ENCODE results near the gene NFKBIL1.
A peak's percentile ranks its signal among the peaks of the same experiment; 100 is the strongest.

DNA sequence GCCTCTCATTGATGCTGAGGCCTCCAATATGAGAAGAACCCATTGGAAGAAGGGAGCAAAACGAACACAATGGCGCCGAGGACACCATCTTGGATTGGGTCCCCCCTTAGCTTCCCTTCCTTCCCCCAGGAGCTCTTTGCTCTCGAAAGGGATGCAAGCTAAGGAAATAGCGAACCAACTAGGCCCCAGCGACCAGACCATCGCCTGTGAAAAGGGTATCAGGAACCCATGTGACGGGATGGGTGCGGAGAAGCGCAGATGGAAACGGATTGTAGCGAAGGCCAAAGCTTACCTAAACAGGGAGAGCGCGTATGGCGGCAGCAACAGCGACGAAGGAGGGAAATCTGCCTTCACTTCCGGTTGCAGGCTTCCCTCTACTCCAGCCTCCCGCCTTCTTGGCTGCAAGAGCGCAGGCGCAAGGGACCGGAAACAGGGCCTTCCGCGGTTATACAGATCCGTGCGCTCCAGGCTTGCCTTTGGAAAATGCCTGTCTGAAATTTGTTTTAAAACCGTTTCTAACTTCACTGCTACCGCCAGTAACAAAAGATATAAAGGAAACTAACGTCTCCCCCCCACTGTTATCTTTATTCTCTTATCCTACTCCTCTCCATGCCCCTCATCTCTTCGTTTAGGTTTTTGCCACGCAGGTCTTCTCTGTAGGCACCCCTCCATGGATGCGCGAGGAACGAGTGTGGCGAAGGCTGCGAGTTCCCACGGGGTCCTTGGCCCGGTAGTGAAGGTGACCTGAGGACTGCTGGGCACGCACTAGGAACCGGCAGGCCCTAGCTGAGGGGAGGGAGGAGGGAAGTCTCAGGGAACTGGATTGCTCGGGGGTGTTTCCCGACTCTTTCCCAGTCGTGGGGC is 5.5 kb upstream of the NFKBIL1 start, which contains the start of gene DDX39B:
- TF ChIP-seq, protein P1, sequence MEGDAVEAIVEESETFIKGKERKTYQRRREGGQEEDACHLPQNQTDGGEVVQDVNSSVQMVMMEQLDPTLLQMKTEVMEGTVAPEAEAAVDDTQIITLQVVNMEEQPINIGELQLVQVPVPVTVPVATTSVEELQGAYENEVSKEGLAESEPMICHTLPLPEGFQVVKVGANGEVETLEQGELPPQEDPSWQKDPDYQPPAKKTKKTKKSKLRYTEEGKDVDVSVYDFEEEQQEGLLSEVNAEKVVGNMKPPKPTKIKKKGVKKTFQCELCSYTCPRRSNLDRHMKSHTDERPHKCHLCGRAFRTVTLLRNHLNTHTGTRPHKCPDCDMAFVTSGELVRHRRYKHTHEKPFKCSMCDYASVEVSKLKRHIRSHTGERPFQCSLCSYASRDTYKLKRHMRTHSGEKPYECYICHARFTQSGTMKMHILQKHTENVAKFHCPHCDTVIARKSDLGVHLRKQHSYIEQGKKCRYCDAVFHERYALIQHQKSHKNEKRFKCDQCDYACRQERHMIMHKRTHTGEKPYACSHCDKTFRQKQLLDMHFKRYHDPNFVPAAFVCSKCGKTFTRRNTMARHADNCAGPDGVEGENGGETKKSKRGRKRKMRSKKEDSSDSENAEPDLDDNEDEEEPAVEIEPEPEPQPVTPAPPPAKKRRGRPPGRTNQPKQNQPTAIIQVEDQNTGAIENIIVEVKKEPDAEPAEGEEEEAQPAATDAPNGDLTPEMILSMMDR (IDR thresholded peaks at IDR 0.05): no peak
- TF ChIP-seq POLR2A (IDR thresholded peaks at IDR 0.05) (peak in 2 of 4 donors; percentile 35 to 80), POLR2AphosphoS5 (IDR thresholded peaks at IDR 0.05) (peak; percentile 93 to 96 (median 94)), EP300 (IDR thresholded peaks at IDR 0.05) (no peak)

Measured in stomach (tissue), 4 donors.